Smooth muscle cell (in vitro differentiated cells): ENCODE results near the gene CTSD. TPM values are rescaled to one million over a fixed set of nuclear protein-coding genes. Genes with fewer than 3 reads are reported as not detected.

Source experiments
- DNase-seq: peaks from one replicate; lab custom pipeline; 2025; ENCODE audit not compliant: unreplicated experiment; lab: John Stamatoyannopoulos, UW
- H2AFZ ChIP-seq: fragments of 200-600 bp; sonication (generic); 2 replicates; pipeline ENCODE4 v1.6.0; 2016; ENCODE audit warnings: antibody characterized with exemption, low read depth, mild to moderate bottlenecking
- H3F3A ChIP-seq: fragments of 200-600 bp; sonication (generic); 2 replicates; pipeline ENCODE4 v1.6.0; 2017; ENCODE audit warnings: antibody characterized with exemption, low read depth
- H3K27ac ChIP-seq: fragments of 200-600 bp; sonication (generic); 2 replicates; pipeline ENCODE4 v1.5.1; 2016; ENCODE audit warnings: low read depth, mild to moderate bottlenecking
- H3K27me3 ChIP-seq: fragments of 200-600 bp; sonication (generic); 2 replicates; pipeline ENCODE4 v1.6.1; 2016; ENCODE audit warnings: low read depth, mild to moderate bottlenecking
- H3K36me3 ChIP-seq: fragments of 200-600 bp; sonication (generic); 2 replicates; pipeline ENCODE4 v1.5.1; 2016; ENCODE audit warnings: low read depth
- H3K4me1 ChIP-seq: fragments of 200-600 bp; sonication (generic); 2 replicates; pipeline ENCODE4 v1.5.1; 2016; ENCODE audit warnings: low read depth
- H3K4me2 ChIP-seq: fragments of 200-600 bp; sonication (generic); 2 replicates; pipeline ENCODE4 v1.6.0; 2016; ENCODE audit warnings: mild to moderate bottlenecking
- H3K4me3 ChIP-seq: fragments of 200-600 bp; sonication (generic); 2 replicates; pipeline ENCODE4 v1.5.1; 2016; ENCODE audit warnings: mild to moderate bottlenecking
- H3K79me2 ChIP-seq: fragments of 200-600 bp; sonication (generic); 2 replicates; pipeline ENCODE4 v1.6.0; 2016; ENCODE audit warnings: low read depth, mild to moderate bottlenecking
- H3K9ac ChIP-seq: fragments of 200-600 bp; sonication (generic); 2 replicates; pipeline ENCODE4 v1.6.0; 2016; ENCODE audit warnings: low read depth
- H3K9me3 ChIP-seq: fragments of 200-600 bp; sonication (generic); replicated peaks from 2 replicates; pipeline ENCODE4 v1.5.1; 2016; ENCODE audit warnings: low read depth
- H4K20me1 ChIP-seq: fragments of 200-600 bp; sonication (generic); 2 replicates; pipeline ENCODE4 v1.6.0; 2016; ENCODE audit warnings: low read depth
- WGBS: methylation state at CpG from one replicate; pipeline ENCODE4 v1.1.7; 2016; ENCODE audit warnings: low lambda C conversion rate; 5-methylcytosine and 5-hydroxymethylcytosine counted together
- polyA plus RNA-seq: library from polyadenylated mRNA; unstranded; fragments of >200 nt; fragmentation: Nextera tagmentation; extraction: Ambion mirVana; gene quantifications from 2 replicates; pipeline ENCODE4 v1.2.1, GENCODE V29; 2016
- total RNA-seq: library from RNA; depleted of rRNA; stranded (reverse); fragments of >200 nt; gene quantifications from 2 replicates; pipeline ENCODE4 v1.2.3, GENCODE V29; 2014
- TF ChIP-seq, protein P1 (sequence below): fragments of 200-600 bp; sonication (generic); IDR thresholded peaks from 2 replicates; pipeline ENCODE4 v1.5.1; 2017; ENCODE audit warnings: borderline replicate concordance, mild to moderate bottlenecking, antibody characterized with exemption; ENCODE audit not compliant: insufficient read depth, poor library complexity, severe bottlenecking

The CTSD gene
- total and polyA plus RNA-seq, 2 experiments from 2014 or later, result 101 to 301 TPM

DNA sequence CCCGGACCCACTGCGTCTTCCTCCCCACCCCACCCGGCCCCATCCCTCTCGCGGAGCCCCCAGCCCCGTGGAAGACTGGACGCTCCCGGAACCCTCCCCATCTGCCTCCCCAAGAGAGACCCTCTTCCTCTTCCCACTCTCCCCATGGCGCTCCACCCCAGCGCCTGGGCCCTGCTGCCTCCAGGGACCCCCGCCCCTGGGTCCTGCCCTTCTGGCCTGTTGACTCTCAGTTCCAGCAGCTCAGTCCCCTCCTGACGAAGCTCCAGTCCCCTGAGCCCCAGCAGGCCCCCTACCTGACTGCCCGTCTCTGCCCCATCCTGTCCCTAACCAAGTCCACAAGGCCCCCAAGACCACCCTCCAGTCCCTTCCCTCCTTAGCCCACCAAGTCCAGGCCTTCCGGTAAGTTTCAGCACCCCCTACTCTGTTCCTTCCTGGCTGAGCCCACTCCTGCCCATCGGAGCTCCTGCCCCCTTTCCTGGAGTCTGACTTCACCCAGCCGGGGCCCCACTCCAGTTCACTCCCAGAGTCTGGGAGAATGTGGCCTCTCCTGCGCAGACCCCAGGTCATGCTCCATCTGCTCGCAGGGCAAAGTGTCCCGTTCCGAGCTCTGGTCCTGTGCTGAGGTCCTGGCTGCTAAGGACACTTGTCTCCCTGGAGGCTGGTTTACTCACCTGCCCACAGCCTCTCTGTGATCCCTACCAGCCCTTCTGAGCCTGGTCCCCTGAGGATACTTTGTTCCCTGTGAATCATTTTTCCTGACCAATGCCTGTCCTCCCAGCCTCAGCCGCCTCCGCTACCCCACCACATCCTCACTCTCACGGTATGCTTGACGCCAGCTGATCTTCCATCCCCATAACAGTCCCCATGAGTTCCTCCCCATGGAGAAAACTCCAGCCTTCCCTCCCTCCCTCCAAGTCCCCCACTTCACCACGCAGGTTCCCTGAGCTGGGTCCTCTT lies 14.1 kb downstream of the CTSD start:
- peaks cover 38% of the 10 kb centered on the region for H4K20me1 ChIP-seq
- H3K9ac ChIP-seq, result peak overlapping the region; percentile 39
- WGBS, result 36% methylated on average over 14 of the region's 25 CpGs
- peaks cover 8% of the 10 kb centered on the region for H3F3A ChIP-seq
- H3K4me2 ChIP-seq, result peak overlapping the region; percentile 98
- peaks cover 15% of the 10 kb centered on the region for H3K4me1 ChIP-seq
- H3K36me3 ChIP-seq, result no peaks in the 10 kb centered on the region
- peak overlapping the region; percentile 61 for H3K4me3 ChIP-seq
- H3K79me2 ChIP-seq, result no peaks in the 10 kb centered on the region
- H3K27ac ChIP-seq, result peak overlapping the region; percentile 77
- no peaks in the 10 kb centered on the region for H3K9me3 ChIP-seq
- H3K27me3 ChIP-seq, result no peaks in the 10 kb centered on the region
- no peak for DNase-seq
- TF ChIP-seq, protein P1, sequence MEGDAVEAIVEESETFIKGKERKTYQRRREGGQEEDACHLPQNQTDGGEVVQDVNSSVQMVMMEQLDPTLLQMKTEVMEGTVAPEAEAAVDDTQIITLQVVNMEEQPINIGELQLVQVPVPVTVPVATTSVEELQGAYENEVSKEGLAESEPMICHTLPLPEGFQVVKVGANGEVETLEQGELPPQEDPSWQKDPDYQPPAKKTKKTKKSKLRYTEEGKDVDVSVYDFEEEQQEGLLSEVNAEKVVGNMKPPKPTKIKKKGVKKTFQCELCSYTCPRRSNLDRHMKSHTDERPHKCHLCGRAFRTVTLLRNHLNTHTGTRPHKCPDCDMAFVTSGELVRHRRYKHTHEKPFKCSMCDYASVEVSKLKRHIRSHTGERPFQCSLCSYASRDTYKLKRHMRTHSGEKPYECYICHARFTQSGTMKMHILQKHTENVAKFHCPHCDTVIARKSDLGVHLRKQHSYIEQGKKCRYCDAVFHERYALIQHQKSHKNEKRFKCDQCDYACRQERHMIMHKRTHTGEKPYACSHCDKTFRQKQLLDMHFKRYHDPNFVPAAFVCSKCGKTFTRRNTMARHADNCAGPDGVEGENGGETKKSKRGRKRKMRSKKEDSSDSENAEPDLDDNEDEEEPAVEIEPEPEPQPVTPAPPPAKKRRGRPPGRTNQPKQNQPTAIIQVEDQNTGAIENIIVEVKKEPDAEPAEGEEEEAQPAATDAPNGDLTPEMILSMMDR, result no peak
- H2AFZ ChIP-seq, result no peak overlapping the region

DNA sequence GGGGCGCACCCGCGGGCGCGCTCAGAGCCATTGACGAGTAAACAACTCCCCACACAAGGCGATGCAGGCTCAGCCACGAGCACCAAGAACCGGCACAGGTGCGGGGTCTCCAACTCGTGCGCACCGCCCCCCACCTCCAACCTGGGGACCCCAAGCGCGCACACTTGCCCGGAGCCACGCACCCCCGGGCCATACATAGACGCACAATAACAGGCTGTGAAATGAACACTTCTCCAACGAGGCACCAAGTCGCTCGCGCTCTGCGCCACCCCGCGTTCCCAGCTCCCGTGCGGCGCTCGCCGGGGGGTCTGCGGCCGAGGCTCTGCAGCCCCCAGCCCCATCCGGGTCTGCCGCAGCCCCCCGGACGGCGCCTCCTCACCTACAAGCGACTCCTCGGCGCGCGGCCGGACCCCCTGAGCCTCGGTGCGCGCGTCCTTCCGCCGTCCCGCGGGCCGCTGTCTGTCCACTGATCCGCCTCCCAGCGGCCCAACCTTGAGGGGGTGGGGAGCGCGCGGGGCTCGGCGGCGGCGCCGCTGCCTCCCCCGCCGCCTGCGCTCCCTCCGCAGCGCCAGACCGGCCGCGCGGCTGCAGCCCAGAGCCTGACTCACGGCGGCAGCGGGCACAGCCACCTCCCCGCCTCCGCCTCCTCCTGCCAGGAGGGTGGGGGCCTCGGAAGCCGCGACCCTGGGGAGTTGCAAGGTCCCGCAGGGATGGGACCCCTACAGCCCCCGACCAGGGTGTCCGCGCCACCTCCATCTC lies 14.9 kb downstream of the CTSD start:
- TF ChIP-seq, protein P1, result no peak
- H4K20me1 ChIP-seq, result peaks cover 38% of the 10 kb centered on the region
- H2AFZ ChIP-seq, result no peak overlapping the region
- H3K36me3 ChIP-seq, result no peaks in the 10 kb centered on the region
- peaks cover 15% of the 10 kb centered on the region for H3K4me1 ChIP-seq
- H3K9ac ChIP-seq, result no peak overlapping the region
- DNase-seq, result no peak
- H3K27me3 ChIP-seq, result no peaks in the 10 kb centered on the region
- no peak overlapping the region for H3K27ac ChIP-seq
- H3K79me2 ChIP-seq, result no peaks in the 10 kb centered on the region
- peaks cover 8% of the 10 kb centered on the region for H3F3A ChIP-seq
- peak overlapping the region; percentile 98 for H3K4me2 ChIP-seq
- no peaks in the 10 kb centered on the region for H3K9me3 ChIP-seq
- H3K4me3 ChIP-seq, result peak overlapping the region; percentile 61
- 6% methylated on average over 69 of the region's 84 CpGs for WGBS

DNA sequence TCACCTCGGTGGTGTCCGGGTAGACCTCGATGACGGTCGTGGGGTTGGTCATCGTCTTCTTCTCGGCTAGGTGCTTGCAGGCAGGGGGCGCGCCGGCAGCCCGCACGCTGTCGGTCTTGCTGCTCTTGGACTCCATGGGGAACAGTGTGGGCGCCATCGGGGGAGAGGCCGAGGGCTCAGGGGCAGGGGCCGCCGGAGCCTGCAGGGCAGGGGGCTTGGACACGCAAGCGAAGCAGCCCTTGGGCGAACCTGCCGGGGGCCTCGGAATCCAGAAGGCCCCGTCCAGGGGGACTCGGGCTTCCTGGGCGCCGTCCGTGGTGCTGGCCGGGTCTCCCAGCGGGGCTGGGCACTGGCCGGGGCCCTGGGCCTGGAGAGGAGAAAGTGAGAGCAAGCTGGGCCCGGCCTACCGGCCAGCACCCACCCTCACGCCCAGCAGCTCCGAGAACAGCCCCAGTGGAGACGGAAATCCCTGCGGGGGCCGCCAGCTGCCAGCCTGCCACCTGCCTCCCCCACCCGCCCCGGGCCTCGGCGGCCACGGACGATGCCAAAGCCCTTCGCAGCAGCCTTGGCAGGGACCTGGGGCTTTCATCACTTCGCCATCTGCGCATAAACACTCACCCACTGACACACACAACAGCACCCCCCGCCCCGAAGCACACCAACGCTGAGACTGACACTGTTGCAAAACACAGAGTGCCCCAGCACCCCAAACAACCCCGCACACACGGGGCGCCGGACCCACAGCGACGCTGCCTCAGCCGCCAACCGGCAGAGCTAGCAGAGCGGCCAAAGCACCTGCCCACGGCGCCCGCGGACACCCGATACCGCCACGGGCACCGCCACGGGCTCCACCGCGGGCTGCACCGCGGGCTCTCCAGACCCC lies 15.7 kb downstream of the CTSD start:
- Histone ChIP-seq H3K27ac (no peak overlapping the region), H3K4me1 (peaks cover 15% of the 10 kb centered on the region), H2AFZ (no peak overlapping the region), H3K79me2 (no peaks in the 10 kb centered on the region), H3K4me2 (peak overlapping the region; percentile 98), H4K20me1 (peaks cover 38% of the 10 kb centered on the region), H3K27me3 (no peaks in the 10 kb centered on the region), H3K4me3 (peak overlapping the region; percentile 61), H3K9ac (no peak overlapping the region), H3F3A (peaks cover 8% of the 10 kb centered on the region), H3K9me3 (no peaks in the 10 kb centered on the region), H3K36me3 (no peaks in the 10 kb centered on the region)
- TF ChIP-seq, protein P1, result no peak
- WGBS, result 58% methylated on average over 57 of the region's 72 CpGs
- DNase-seq, result no peak
